K562 (cell line): ENCODE results near the gene SLC4A2. TPM values are rescaled to one million over a fixed set of nuclear protein-coding genes. Genes with fewer than 3 reads are reported as not detected.

Experiments
- CBX1 ChIP-seq: sonication (generic); IDR thresholded peaks from 2 replicates; pipeline ENCODE4 v1.6.1; 2016; ENCODE audit warnings: antibody characterized with exemption, low read depth, mild to moderate bottlenecking
- FOXJ2 ChIP-seq: fragments of 200-800 bp; sonication (Bioruptor generic); IDR thresholded peaks from 2 replicates; pipeline ENCODE4 v1.6.1; 2016; ENCODE audit warnings: missing genetic modification characterization, missing compliant biosample characterization
- FOXK2 ChIP-seq, 2 experiments: fragments of 450-650 bp; IDR thresholded peaks in 1 of 2; conservative IDR thresholded peaks in 1 of 2; 2 replicates each; pipeline ENCODE4 v1.6.1; 2016; ENCODE audit warnings: low read depth in 2 of 2, mild to moderate bottlenecking in 1 of 2
- HLTF ChIP-seq: fragments of 450-650 bp; IDR thresholded peaks from 2 replicates; pipeline ENCODE4 v1.6.1; 2016
- MYBL2 ChIP-seq, 2 experiments: fragments of 450-650 bp in 1 of 2; sonication (generic) in 1 of 2; formaldehyde crosslinking in 1 of 2; IDR thresholded peaks; 2 replicates each; pipeline versions ENCODE4 v1.6.1 to v1.8.1; 2017 to 2022; ENCODE audit warnings: borderline replicate concordance in 1 of 2, inconsistent platforms in 1 of 2, low read depth in 1 of 2, mild to moderate bottlenecking in 1 of 2, missing genetic modification reagents in 1 of 2, moderate library complexity in 1 of 2
- NFE2 ChIP-seq: IDR thresholded peaks from 2 replicates; pipeline ENCODE4 v1.6.1; 2014; ENCODE audit warnings: antibody characterized with exemption, low read depth
- ZNF695 ChIP-seq: fragments of 450-650 bp; formaldehyde crosslinking; IDR thresholded peaks from 2 replicates; pipeline ENCODE4 v1.4.0; 2020; ENCODE audit warnings: mild to moderate bottlenecking, moderate library complexity
- polyA plus RNA-seq, 8 experiments: library from polyadenylated mRNA; depleted of rRNA in 4 of 8; stranded (reverse) in 5 of 8; unstranded in 3 of 8; fragments of >200 nt; fragmentation: Nextera tagmentation in 2 of 8; fragmentation: Illumina TruSeq in 1 of 8; extraction: Ambion mirVana in 2 of 8; extraction: Trizol in 1 of 8; gene quantifications; 2 replicates each; pipeline versions ENCODE4 v1.2.1 to v1.2.3, GENCODE V29; 2011 to 2014; ENCODE audit warnings: inconsistent platforms in 1 of 8, missing spikeins in 1 of 8
- total RNA-seq, 7 experiments: library from RNA; depleted of rRNA in 6 of 7; stranded (reverse); fragments of >200 nt in 6 of 7; fragmentation: Illumina TruSeq in 2 of 7; extraction: Trizol in 2 of 7; gene quantifications; 2 replicates each; pipeline versions ENCODE4 v1.2.1 to v1.2.3, GENCODE V29; 2011 to 2021; ENCODE audit warnings: low replicate concordance in 1 of 7
- TF ChIP-seq, protein P1 (sequence below): fragments of 250-450 bp; sonication (Bioruptor Pico); IDR thresholded peaks from 2 replicates; pipeline ENCODE4 v1.4.0; 2020; ENCODE audit warnings: mild to moderate bottlenecking, moderate library complexity, borderline replicate concordance
- TF ChIP-seq, protein P2 (sequence below): fragments of 200-800 bp; sonication (Bioruptor generic); IDR thresholded peaks from 2 replicates; pipeline ENCODE4 v1.6.1; 2016; ENCODE audit warnings: missing genetic modification characterization, missing compliant biosample characterization

Gene SLC4A2
- total and polyA plus RNA-seq, 9 of the 15 experiments (the other 6 are each of a cell fraction or from before 2014, with no cell fraction given): 11.4 to 375 (median 130) TPM

DNA sequence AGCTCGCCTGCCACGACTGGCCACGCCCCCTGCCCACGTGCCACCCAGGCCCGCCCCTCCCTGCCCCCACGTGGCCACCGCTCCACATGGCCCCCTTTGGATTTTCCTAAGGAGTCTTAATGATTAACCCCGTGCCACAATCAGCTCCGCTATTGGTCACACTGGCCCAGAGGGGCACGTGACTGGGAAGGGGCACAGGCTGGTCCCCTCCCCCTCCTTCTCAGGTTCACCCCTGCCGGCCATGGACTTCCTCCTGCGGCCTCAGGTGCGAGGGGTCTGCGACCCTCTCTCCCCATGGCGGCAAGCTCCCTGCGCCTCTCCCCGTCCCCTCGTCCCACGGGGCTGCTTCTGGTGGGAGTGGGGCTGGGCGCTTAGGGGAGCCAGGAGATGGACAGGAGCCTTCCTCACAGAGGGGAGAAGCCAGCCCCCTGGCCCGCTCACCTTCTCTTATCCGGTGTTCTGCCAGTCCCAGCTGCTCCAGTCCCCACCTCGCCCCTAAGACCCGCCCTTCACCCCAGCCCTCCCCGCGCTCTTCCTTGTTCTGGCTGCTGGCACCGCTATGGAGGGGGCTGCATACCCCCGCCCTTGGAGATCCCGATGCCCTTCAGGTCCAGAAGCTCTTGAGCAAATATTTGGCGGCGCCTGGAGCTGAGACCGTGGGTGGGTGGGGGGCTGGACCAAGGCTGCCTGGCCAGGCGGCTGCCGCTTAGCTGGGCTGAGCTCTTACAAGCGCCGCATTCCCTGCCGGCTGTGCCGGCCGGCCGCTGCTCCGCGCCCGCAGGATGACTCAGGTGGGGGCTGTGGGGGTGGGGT is 3.2 kb downstream of the SLC4A2 start (continued):
- TF ChIP-seq MYBL2 (IDR thresholded peaks at IDR 0.05; ENCODE audit: low read depth): no peak
- TF ChIP-seq MYBL2 (CRISPR knock-in tag; IDR thresholded peaks at IDR 0.05; ENCODE audit: borderline replicate concordance): no peak
- TF ChIP-seq FOXK2 (conservative IDR thresholded peaks at IDR 0.05 in 1 of 2, IDR thresholded peaks at IDR 0.05 in 1 of 2; ENCODE audit: low read depth in 2 of 2): peak; percentile 27 to 41; a peak in 2 of 4 replicates
- 0 out of 2 replicates have a peak, but pooled peaks have one; percentile 36 for TF ChIP-seq NFE2
- 0 out of 2 replicates have a peak, but pooled peaks have one; percentile 5 for TF ChIP-seq ZNF695
- no peak for TF ChIP-seq FOXJ2 (tag)
- no peak for TF ChIP-seq HLTF
- TF ChIP-seq, protein P1, sequence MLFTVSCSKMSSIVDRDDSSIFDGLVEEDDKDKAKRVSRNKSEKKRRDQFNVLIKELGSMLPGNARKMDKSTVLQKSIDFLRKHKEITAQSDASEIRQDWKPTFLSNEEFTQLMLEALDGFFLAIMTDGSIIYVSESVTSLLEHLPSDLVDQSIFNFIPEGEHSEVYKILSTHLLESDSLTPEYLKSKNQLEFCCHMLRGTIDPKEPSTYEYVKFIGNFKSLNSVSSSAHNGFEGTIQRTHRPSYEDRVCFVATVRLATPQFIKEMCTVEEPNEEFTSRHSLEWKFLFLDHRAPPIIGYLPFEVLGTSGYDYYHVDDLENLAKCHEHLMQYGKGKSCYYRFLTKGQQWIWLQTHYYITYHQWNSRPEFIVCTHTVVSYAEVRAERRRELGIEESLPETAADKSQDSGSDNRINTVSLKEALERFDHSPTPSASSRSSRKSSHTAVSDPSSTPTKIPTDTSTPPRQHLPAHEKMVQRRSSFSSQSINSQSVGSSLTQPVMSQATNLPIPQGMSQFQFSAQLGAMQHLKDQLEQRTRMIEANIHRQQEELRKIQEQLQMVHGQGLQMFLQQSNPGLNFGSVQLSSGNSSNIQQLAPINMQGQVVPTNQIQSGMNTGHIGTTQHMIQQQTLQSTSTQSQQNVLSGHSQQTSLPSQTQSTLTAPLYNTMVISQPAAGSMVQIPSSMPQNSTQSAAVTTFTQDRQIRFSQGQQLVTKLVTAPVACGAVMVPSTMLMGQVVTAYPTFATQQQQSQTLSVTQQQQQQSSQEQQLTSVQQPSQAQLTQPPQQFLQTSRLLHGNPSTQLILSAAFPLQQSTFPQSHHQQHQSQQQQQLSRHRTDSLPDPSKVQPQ (CRISPR knock-in tag): no peak
- TF ChIP-seq, protein P2, sequence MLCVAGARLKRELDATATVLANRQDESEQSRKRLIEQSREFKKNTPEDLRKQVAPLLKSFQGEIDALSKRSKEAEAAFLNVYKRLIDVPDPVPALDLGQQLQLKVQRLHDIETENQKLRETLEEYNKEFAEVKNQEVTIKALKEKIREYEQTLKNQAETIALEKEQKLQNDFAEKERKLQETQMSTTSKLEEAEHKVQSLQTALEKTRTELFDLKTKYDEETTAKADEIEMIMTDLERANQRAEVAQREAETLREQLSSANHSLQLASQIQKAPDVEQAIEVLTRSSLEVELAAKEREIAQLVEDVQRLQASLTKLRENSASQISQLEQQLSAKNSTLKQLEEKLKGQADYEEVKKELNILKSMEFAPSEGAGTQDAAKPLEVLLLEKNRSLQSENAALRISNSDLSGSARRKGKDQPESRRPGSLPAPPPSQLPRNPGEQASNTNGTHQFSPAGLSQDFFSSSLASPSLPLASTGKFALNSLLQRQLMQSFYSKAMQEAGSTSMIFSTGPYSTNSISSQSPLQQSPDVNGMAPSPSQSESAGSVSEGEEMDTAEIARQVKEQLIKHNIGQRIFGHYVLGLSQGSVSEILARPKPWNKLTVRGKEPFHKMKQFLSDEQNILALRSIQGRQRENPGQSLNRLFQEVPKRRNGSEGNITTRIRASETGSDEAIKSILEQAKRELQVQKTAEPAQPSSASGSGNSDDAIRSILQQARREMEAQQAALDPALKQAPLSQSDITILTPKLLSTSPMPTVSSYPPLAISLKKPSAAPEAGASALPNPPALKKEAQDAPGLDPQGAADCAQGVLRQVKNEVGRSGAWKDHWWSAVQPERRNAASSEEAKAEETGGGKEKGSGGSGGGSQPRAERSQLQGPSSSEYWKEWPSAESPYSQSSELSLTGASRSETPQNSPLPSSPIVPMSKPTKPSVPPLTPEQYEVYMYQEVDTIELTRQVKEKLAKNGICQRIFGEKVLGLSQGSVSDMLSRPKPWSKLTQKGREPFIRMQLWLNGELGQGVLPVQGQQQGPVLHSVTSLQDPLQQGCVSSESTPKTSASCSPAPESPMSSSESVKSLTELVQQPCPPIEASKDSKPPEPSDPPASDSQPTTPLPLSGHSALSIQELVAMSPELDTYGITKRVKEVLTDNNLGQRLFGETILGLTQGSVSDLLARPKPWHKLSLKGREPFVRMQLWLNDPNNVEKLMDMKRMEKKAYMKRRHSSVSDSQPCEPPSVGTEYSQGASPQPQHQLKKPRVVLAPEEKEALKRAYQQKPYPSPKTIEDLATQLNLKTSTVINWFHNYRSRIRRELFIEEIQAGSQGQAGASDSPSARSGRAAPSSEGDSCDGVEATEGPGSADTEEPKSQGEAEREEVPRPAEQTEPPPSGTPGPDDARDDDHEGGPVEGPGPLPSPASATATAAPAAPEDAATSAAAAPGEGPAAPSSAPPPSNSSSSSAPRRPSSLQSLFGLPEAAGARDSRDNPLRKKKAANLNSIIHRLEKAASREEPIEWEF (CRISPR knock-in tag): no peak
- TF ChIP-seq CBX1: peak; percentile 1; the same call in 1 of the 2 replicates
